Liver (tissue), 9 donors: ENCODE measurements around the gene RAB5A. TPM values are rescaled to one million over a fixed set of nuclear protein-coding genes. Genes with fewer than 3 reads are reported as not detected.

ENCODE experiments used
- DNase-seq: peaks from one replicate; pipeline ENCODE4 v3.0.0-alpha.2; 2017; ENCODE audit warnings: low spot score
- H3K27ac ChIP-seq, 2 donors: one replicate each; pipeline ENCODE4 v1.7.0; 2013; ENCODE audit warnings: inconsistent platforms in 2 of 2, low read length in 2 of 2, control low read depth in 1 of 2, low read depth in 1 of 2, mild to moderate bottlenecking in 1 of 2
- H3K27me3 ChIP-seq, 4 donors: one replicate each; pipeline versions ENCODE4 v1.6.1 to v1.7.0; 2013; ENCODE audit warnings: low read length in 3 of 4, inconsistent platforms in 1 of 4, mild to moderate bottlenecking in 1 of 4, moderate library complexity in 1 of 4; ENCODE audit not compliant: control insufficient read depth in 4 of 4, insufficient read depth in 4 of 4
- H3K36me3 ChIP-seq, 4 donors: one replicate each; pipeline versions ENCODE4 v1.6.1 to v1.7.0; 2013; ENCODE audit warnings: low read length in 3 of 4, mild to moderate bottlenecking in 3 of 4, low read depth in 1 of 4, moderate library complexity in 1 of 4; ENCODE audit not compliant: control insufficient read depth in 4 of 4, insufficient read depth in 3 of 4
- H3K4me1 ChIP-seq, 4 donors: one replicate each; pipeline versions ENCODE4 v1.6.1 to v1.7.0; 2013; ENCODE audit warnings: low read length in 3 of 4, mild to moderate bottlenecking in 3 of 4, moderate library complexity in 1 of 4; ENCODE audit not compliant: control insufficient read depth in 4 of 4, insufficient read depth in 4 of 4
- H3K4me3 ChIP-seq, 3 donors: one replicate each; pipeline versions ENCODE4 v1.6.1 to v1.7.0; 2013; ENCODE audit warnings: low read length in 3 of 3, control low read depth in 1 of 3, low read depth in 1 of 3, mild to moderate bottlenecking in 1 of 3
- H3K9ac ChIP-seq, 2 donors: one replicate each; pipeline ENCODE4 v1.7.0; 2013; ENCODE audit warnings: low read length in 2 of 2, mild to moderate bottlenecking in 2 of 2, moderate library complexity in 2 of 2, control low read depth in 1 of 2, low read depth in 1 of 2
- H3K9me3 ChIP-seq, 4 donors: one replicate each; pipeline versions ENCODE4 v1.6.1 to v1.7.0; 2013; ENCODE audit warnings: low read length in 3 of 4; ENCODE audit not compliant: control insufficient read depth in 4 of 4
- FOXA1 ChIP-seq: IDR thresholded peaks from 2 replicates; pipeline ENCODE4 v1.6.1; 2016; ENCODE audit warnings: antibody characterized with exemption
- FOXA2 ChIP-seq: IDR thresholded peaks from 2 replicates; pipeline ENCODE4 v1.6.1; 2016; ENCODE audit warnings: antibody characterized with exemption
- GABPA ChIP-seq, 2 donors: IDR thresholded peaks in 1 of 2; conservative IDR thresholded peaks in 1 of 2; 2 replicates each; pipeline ENCODE4 v1.6.1; 2016; ENCODE audit warnings: antibody characterized with exemption in 2 of 2, mild to moderate bottlenecking in 1 of 2, moderate library complexity in 1 of 2
- HNF4A ChIP-seq, 2 donors: conservative IDR thresholded peaks; 2 replicates each; pipeline ENCODE4 v1.6.1; 2016; ENCODE audit warnings: antibody characterized with exemption in 2 of 2, mild to moderate bottlenecking in 2 of 2
- HNF4G ChIP-seq: IDR thresholded peaks from 2 replicates; pipeline ENCODE4 v1.6.1; 2016; ENCODE audit warnings: antibody characterized with exemption
- RAD21 ChIP-seq, 2 donors: IDR thresholded peaks; 2 replicates each; pipeline ENCODE4 v1.6.1; 2016; ENCODE audit warnings: antibody characterized with exemption in 2 of 2, mild to moderate bottlenecking in 2 of 2
- RXRA ChIP-seq, 2 donors: IDR thresholded peaks; 2 replicates each; pipeline ENCODE4 v1.6.1; 2017 to 2018; ENCODE audit warnings: antibody characterized with exemption in 2 of 2, mild to moderate bottlenecking in 1 of 2
- SP1 ChIP-seq: IDR thresholded peaks from 2 replicates; pipeline ENCODE4 v1.6.1; 2018; ENCODE audit warnings: antibody characterized with exemption, mild to moderate bottlenecking
- TAF1 ChIP-seq: conservative IDR thresholded peaks from 2 replicates; pipeline ENCODE4 v1.6.1; 2016; ENCODE audit warnings: antibody characterized with exemption, mild to moderate bottlenecking
- YY1 ChIP-seq: IDR thresholded peaks from 2 replicates; pipeline ENCODE4 v1.6.1; 2016; ENCODE audit warnings: antibody characterized with exemption, mild to moderate bottlenecking
- ZBTB33 ChIP-seq: IDR thresholded peaks from 2 replicates; pipeline ENCODE4 v1.6.1; 2016; ENCODE audit warnings: antibody characterized with exemption
- WGBS: extraction: QIAGEN DNeasy Blood & Tissue Kit; methylation state at CpG from one replicate; pipeline ENCODE4 v1.1.7; 2013; 5-methylcytosine and 5-hydroxymethylcytosine counted together
- polyA plus RNA-seq, 2 donors: library from polyadenylated mRNA; stranded (reverse) in 1 of 2; unstranded in 1 of 2; fragments of 200-250 nt in 1 of 2; fragments of >200 nt in 1 of 2; fragmentation: Nextera tagmentation in 1 of 2; extraction: Ambion mirVana in 1 of 2; gene quantifications; one replicate each; pipeline versions ENCODE4 v1.2.1 to v1.2.3, GENCODE V29; 2013 to 2015
- total RNA-seq, 2 donors: library from RNA; depleted of rRNA; stranded (reverse); fragments of >200 nt; gene quantifications; one replicate each; pipeline ENCODE4 v1.2.3, GENCODE V29; 2014
- TF ChIP-seq, protein P1 (sequence below): fragments of 150-350 bp; IDR thresholded peaks from 2 replicates; pipeline ENCODE4 v1.5.1; 2017; ENCODE audit warnings: improper control_type of control experiment, low read depth, low read length; ENCODE audit not compliant: missing input control
- TF ChIP-seq, protein P2 (sequence below): IDR thresholded peaks from 2 replicates; pipeline ENCODE4 v1.6.1; 2016; ENCODE audit warnings: antibody characterized with exemption, mild to moderate bottlenecking
- TF ChIP-seq, protein P3 (sequence below): IDR thresholded peaks from 2 replicates; pipeline ENCODE4 v1.6.1; 2016; ENCODE audit warnings: antibody characterized with exemption
- donor health status: healthy.
- donor health status: healthy.
- donor health status: healthy.
- donor health status: healthy.
- donor health status: healthy.

The RAB5A gene
- total and polyA plus RNA-seq, 4 donors: 15.2 to 37.9 (median 25.9) TPM

DNA sequence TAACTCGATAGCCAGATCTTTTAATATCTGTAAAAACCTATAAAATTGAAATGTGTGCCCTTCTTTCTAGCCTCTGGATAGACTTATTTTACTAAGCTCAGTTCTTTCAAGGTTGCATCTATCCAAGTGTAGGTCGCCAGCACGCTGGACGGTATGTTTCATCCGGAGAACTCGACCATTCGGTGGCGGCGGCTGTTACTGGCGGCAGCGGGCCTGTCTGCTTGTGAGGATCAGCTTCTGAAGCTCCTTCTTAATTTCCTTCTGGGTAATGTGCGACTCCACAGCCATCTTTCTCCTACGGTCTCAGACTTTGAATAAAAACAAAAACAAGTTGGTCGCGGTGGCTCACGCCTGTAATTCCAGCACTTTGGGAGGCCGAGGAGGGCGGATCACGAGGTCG is 61.1 kb downstream of the RAB5A start:
- H3K36me3 ChIP-seq: no peaks in the 10 kb centered on the region
- no peaks in the 10 kb centered on the region for H3K27me3 ChIP-seq
- H3K9ac ChIP-seq: no peak overlapping the region
- no peaks in the 10 kb centered on the region for H3K9me3 ChIP-seq
- 95% methylated on average over 20 of the region's 20 CpGs for WGBS
- DNase-seq: no peak
- no peak overlapping the region for H3K4me3 ChIP-seq
- H3K4me1 ChIP-seq: no peaks in the 10 kb centered on the region
- TF ChIP-seq FOXA1: no peak
- TF ChIP-seq TAF1: no peak
- TF ChIP-seq RAD21 (IDR thresholded peaks at IDR 0.05): no peak
- no peak for TF ChIP-seq HNF4G
- TF ChIP-seq, protein P1, sequence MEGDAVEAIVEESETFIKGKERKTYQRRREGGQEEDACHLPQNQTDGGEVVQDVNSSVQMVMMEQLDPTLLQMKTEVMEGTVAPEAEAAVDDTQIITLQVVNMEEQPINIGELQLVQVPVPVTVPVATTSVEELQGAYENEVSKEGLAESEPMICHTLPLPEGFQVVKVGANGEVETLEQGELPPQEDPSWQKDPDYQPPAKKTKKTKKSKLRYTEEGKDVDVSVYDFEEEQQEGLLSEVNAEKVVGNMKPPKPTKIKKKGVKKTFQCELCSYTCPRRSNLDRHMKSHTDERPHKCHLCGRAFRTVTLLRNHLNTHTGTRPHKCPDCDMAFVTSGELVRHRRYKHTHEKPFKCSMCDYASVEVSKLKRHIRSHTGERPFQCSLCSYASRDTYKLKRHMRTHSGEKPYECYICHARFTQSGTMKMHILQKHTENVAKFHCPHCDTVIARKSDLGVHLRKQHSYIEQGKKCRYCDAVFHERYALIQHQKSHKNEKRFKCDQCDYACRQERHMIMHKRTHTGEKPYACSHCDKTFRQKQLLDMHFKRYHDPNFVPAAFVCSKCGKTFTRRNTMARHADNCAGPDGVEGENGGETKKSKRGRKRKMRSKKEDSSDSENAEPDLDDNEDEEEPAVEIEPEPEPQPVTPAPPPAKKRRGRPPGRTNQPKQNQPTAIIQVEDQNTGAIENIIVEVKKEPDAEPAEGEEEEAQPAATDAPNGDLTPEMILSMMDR: no peak
- TF ChIP-seq, protein P2, sequence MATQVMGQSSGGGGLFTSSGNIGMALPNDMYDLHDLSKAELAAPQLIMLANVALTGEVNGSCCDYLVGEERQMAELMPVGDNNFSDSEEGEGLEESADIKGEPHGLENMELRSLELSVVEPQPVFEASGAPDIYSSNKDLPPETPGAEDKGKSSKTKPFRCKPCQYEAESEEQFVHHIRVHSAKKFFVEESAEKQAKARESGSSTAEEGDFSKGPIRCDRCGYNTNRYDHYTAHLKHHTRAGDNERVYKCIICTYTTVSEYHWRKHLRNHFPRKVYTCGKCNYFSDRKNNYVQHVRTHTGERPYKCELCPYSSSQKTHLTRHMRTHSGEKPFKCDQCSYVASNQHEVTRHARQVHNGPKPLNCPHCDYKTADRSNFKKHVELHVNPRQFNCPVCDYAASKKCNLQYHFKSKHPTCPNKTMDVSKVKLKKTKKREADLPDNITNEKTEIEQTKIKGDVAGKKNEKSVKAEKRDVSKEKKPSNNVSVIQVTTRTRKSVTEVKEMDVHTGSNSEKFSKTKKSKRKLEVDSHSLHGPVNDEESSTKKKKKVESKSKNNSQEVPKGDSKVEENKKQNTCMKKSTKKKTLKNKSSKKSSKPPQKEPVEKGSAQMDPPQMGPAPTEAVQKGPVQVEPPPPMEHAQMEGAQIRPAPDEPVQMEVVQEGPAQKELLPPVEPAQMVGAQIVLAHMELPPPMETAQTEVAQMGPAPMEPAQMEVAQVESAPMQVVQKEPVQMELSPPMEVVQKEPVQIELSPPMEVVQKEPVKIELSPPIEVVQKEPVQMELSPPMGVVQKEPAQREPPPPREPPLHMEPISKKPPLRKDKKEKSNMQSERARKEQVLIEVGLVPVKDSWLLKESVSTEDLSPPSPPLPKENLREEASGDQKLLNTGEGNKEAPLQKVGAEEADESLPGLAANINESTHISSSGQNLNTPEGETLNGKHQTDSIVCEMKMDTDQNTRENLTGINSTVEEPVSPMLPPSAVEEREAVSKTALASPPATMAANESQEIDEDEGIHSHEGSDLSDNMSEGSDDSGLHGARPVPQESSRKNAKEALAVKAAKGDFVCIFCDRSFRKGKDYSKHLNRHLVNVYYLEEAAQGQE: no peak
- TF ChIP-seq YY1: no peak
- no peak for TF ChIP-seq ZBTB33
- TF ChIP-seq RXRA (IDR thresholded peaks at IDR 0.05): no peak
- H3K27ac ChIP-seq: no peak overlapping the region

- H3K9ac ChIP-seq: no peak overlapping the region
- no peaks in the 10 kb centered on the region for H3K9me3 ChIP-seq
- H3K36me3 ChIP-seq: no peaks in the 10 kb centered on the region
- 80% methylated on average over 2 of the region's 2 CpGs for WGBS
- no peaks in the 10 kb centered on the region for H3K27me3 ChIP-seq
- DNase-seq: no peak
- no peak overlapping the region for H3K4me3 ChIP-seq
- TF ChIP-seq GABPA (IDR thresholded peaks at IDR 0.05 in 1 of 2, conservative IDR thresholded peaks at IDR 0.05 in 1 of 2) (no peak), FOXA2 (no peak), HNF4A (conservative IDR thresholded peaks at IDR 0.05) (no peak), RXRA (IDR thresholded peaks at IDR 0.05) (no peak), HNF4G (no peak), YY1 (no peak), SP1 (no peak)
- TF ChIP-seq, protein P3, sequence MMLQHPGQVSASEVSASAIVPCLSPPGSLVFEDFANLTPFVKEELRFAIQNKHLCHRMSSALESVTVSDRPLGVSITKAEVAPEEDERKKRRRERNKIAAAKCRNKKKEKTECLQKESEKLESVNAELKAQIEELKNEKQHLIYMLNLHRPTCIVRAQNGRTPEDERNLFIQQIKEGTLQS: no peak
- no peaks in the 10 kb centered on the region for H3K4me1 ChIP-seq
- no peak overlapping the region for H3K27ac ChIP-seq
Observed at GRCh38 chr3:20008646-20009045, 61.7 kb downstream of the RAB5A start.
